Heart left ventricle (tissue), 16 donors: ENCODE results near the gene FYTTD1. TPM values are rescaled to one million over a fixed set of nuclear protein-coding genes. Genes with fewer than 3 reads are reported as not detected.

Experiments
- ATAC-seq, 4 donors: fragments of 200-7000 bp; cut with Tn5 transposase; one replicate each; pipeline ENCODE4 v1.9.1; 2020 to 2022; ENCODE audit warnings: moderate library complexity in 4 of 4, mild to moderate bottlenecking in 3 of 4, moderate number of reproducible peaks in 1 of 4
- DNase-seq, 5 donors: peaks; one replicate each; pipeline ENCODE4 v3.0.0-alpha.2; 2020
- H3K27ac ChIP-seq, 12 donors: fragments of 200-600 bp; sonication (generic) in 4 of 12; one replicate each; pipeline versions ENCODE4 v1.5.0 to v1.8.0; 2016 to 2022; ENCODE audit warnings: mild to moderate bottlenecking in 2 of 12
- H3K27me3 ChIP-seq, 9 donors: fragments of 200-600 bp; sonication (generic) in 2 of 9; one replicate each; pipeline versions ENCODE4 v1.5.1 to v1.8.0; 2016 to 2022; ENCODE audit warnings: mild to moderate bottlenecking in 3 of 9
- H3K36me3 ChIP-seq, 9 donors: fragments of 200-600 bp; sonication (generic) in 2 of 9; one replicate each; pipeline versions ENCODE4 v1.5.0 to v1.8.0; 2018 to 2022; ENCODE audit warnings: mild to moderate bottlenecking in 2 of 9
- H3K4me1 ChIP-seq, 12 donors: fragments of 200-600 bp; sonication (generic) in 4 of 12; one replicate each; pipeline versions ENCODE4 v1.5.0 to v1.8.0; 2016 to 2022; ENCODE audit warnings: mild to moderate bottlenecking in 3 of 12
- H3K4me3 ChIP-seq, 12 donors: fragments of 200-600 bp; sonication (generic) in 4 of 12; one replicate each; pipeline versions ENCODE4 v1.5.0 to v1.8.0; 2017 to 2022; ENCODE audit warnings: mild to moderate bottlenecking in 9 of 12, moderate library complexity in 4 of 12
- H3K9me3 ChIP-seq, 12 donors: fragments of 200-600 bp; sonication (generic) in 4 of 12; one replicate each; pipeline versions ENCODE4 v1.5.0 to v1.8.0; 2016 to 2022; ENCODE audit warnings: mild to moderate bottlenecking in 1 of 12
- CTCF ChIP-seq, 12 donors: fragments of 200-600 bp; sonication (generic) in 4 of 12; IDR thresholded peaks; one replicate each; pipeline versions ENCODE4 v1.5.0 to v1.8.0; 2018 to 2022; ENCODE audit warnings: antibody characterized with exemption in 12 of 12, mild to moderate bottlenecking in 5 of 12
- POLR2A ChIP-seq, 2 donors: fragments of 450-650 bp; IDR thresholded peaks; one replicate each; pipeline ENCODE4 v1.6.1; 2017; ENCODE audit warnings: antibody characterized with exemption in 2 of 2, mild to moderate bottlenecking in 2 of 2, moderate library complexity in 2 of 2
- WGBS, 4 donors: extraction: QIAGEN DNeasy Blood & Tissue Kit in 2 of 4; methylation state at CpG; one replicate each; pipeline versions ENCODE4 v1.1.5 to v1.1.7; 2013 to 2018; 5-methylcytosine and 5-hydroxymethylcytosine counted together
- intact Hi-C, 10 donors: fragments of 100-400 bp; cut with DNase I; formaldehyde crosslinking; loops; one replicate each; pipeline versions ENCODE4 v1.11.1 to v1.14.2; 2022
- polyA plus RNA-seq, 2 donors: library from polyadenylated mRNA; stranded (reverse); fragments of 200-250 nt; gene quantifications; one replicate each; pipeline ENCODE4 v1.2.3, GENCODE V29; 2013
- total RNA-seq, 9 donors: library from RNA; depleted of rRNA in 2 of 9; stranded (reverse); fragments of >200 nt in 2 of 9; fragmentation: NEBNext Ultra II Directional in 3 of 9; extraction: Animal tissue kit (Norgen Biotek cat#: 25700) in 3 of 9; gene quantifications; one replicate each; pipeline versions ENCODE4 v1.1.0 to v1.2.4, GENCODE V29; 2016 to 2023
- donor health status: ischemic (EF 13 %, LVEDD 7.1; RV severe dilation, severe dysfunction).
- donor health status: healthy with polysubstance abuse.
- donor health status: DM: no; HTN: yes; CAD: no.
- donor health status: DM: no; HTN: no; CAD: no.
- donor health status: ischemic (EF 25% LVEDD 6.9; RV normal size, moderate dysfunction).
- donor health status: ischemic (EF 25% LVEDD 5.7; RV mildly dilated, moderate dysfunction).
- donor health status: healthy.
- donor health status: DM: yes; HTN: yes; CAD: no.
- donor health status: ischemic (EF 35%, LVEDD 5.7; RV mildly dilated, moderate dysfunction).
- donor health status: nonischemic (EF 11% LVEDD 7.7; RV severe dilation, severe dysfunction).
- donor health status: DM: yes; HTN: yes; CAD: no.
- donor health status: PGD.
- donor health status: ischemic (EF 29% LVEDD 5.4; RV normal size, mild dysfunction).
- donor health status: nonischemic (EF 23%, LVEDD 6.1; RV moderate dilation, normal function).

FYTTD1 gene
- total and polyA plus RNA-seq, 11 donors = 19.0 to 93.6 (median 72.5) TPM

DNA sequence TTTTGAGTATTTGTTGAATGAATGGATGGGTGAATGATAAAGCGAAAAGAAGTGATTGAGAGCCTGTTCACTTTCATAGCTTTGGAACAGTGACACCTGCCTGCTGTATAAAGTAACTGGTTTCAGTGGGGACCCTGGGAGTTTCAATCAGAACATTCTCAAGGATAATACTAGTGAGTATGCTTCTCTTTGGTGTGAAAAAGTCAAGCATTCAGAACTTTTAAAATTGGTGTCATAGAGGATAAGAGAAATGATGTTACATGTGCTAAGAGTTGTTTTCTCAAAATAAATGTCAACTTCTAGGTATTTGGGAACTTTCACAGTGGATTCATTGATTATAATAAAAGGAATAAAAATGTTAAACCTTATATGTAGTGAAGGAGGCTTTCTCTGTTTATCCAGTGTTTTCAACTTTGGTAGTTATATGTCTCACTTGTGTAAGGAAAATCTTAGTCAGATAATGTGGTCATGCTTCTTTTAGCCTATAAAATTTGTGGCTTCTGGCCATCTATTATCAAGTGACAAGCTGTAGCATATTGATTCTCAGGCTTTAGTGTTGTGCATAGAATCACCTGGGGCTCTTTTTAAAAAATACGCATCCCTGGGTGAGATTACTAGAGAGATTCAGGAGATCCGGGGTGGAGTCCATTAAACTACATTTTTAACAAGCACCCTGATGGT lies 53.2 kb downstream of the FYTTD1 start:
- ATAC-seq (no peak), DNase-seq (no peak)
- H3K4me3 ChIP-seq = no peak overlapping the region
- H3K27me3 ChIP-seq = no peaks in the 10 kb centered on the region
- intact Hi-C loops = no loop called here
- H3K36me3 ChIP-seq = peaks cover 0 to 6% (median 0%) of the 10 kb centered on the region in 9 donors
- WGBS, 4 donors = 92 to 94% (median 93%) methylated on average over 3 of the region's 3 CpGs
- TF ChIP-seq CTCF (IDR thresholded peaks at IDR 0.05) (no peak), POLR2A (IDR thresholded peaks at IDR 0.05) (no peak)
- no peak overlapping the region for H3K27ac ChIP-seq
- peaks cover 0 to 51% (median 25%) of the 10 kb centered on the region in 12 donors for H3K4me1 ChIP-seq
- H3K9me3 ChIP-seq = no peaks in the 10 kb centered on the region

GRCh38 chr3:197804511-197804910 lies 54.8 kb downstream of the FYTTD1 start:
- TF ChIP-seq CTCF (IDR thresholded peaks at IDR 0.05) (no peak), POLR2A (IDR thresholded peaks at IDR 0.05) (no peak)
- intact Hi-C loops = no loop called here
- ATAC-seq (no peak), DNase-seq (no peak)
- no peak overlapping the region for H3K4me3 ChIP-seq
- no peaks in the 10 kb centered on the region for H3K27me3 ChIP-seq
- no peaks in the 10 kb centered on the region for H3K9me3 ChIP-seq
- 72 to 81% (median 74%) methylated on average over 4 of the region's 4 CpGs for WGBS, 4 donors
- H3K27ac ChIP-seq = no peak overlapping the region
- H3K36me3 ChIP-seq = peaks cover 0 to 6% (median 0%) of the 10 kb centered on the region in 9 donors
- peaks cover 0 to 51% (median 25%) of the 10 kb centered on the region in 12 donors for H3K4me1 ChIP-seq

- DNase-seq = no peak
- Histone ChIP-seq H3K9me3 (no peaks in the 10 kb centered on the region), H3K36me3 (peaks cover 0 to 6% (median 0%) of the 10 kb centered on the region in 9 donors), H3K27ac (peak overlapping the region in 8 of 12 donors; percentile 9 to 56 (median 34)), H3K4me3 (no peak overlapping the region), H3K27me3 (no peaks in the 10 kb centered on the region), H3K4me1 (peaks cover 0 to 43% (median 28%) of the 10 kb centered on the region in 12 donors)
- peak in 2 of 4 donors; percentile 33 to 34 for ATAC-seq
- TF ChIP-seq POLR2A (IDR thresholded peaks at IDR 0.05) (no peak), CTCF (IDR thresholded peaks at IDR 0.05) (no peak)
- WGBS, 4 donors = 63 to 72% (median 69%) methylated on average over 4 of the region's 4 CpGs
- intact Hi-C loops = no loop called here
Observed at GRCh38 chr3:197807969-197808587, 58.4 kb downstream of the FYTTD1 start.

DNA sequence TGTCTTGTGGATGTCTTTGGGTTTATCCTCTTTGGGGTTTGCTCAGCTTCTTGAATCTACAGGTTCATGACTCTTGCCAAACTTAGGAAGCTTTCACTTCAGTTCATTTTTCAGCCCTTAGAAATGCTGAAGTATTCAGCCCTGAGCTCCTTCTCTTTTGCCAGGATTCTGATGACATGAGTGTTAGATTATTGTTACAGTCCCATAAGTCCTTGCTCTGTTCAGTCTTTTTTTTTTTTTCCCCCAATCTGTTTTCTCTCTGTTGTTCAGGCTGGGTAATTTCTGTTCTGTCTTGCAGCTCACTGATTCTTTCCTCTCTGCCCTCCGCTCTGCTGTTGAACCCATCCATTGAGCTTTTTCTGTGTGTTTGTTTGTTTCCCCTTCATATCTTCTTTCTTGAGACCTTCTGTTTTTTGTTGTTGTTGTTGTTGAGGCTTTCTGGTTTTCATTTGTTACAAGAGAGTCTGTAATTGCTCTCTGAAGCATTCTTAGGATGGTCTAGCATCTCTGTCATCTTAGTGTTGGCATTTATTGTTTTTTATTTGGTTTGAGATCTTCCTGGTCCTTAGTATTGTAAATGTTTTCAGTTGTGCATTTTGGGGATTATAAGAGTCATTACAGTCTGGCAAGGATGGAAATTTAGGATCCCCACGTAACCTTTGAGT lies 59.8 kb downstream of the FYTTD1 start:
- peak overlapping the region in 9 of 12 donors; percentile 9 to 56 (median 45) for H3K27ac ChIP-seq
- peak in 3 of 4 donors; percentile 52 to 60 (median 60) for ATAC-seq
- DNase-seq = no peak
- H3K27me3 ChIP-seq = no peaks in the 10 kb centered on the region
- WGBS, 4 donors = 33 to 66% (median 43%) methylated on average over 2 of the region's 2 CpGs
- H3K4me3 ChIP-seq = peak overlapping the region in 1 of 12 donors; percentile 17
- H3K9me3 ChIP-seq = no peaks in the 10 kb centered on the region
- H3K4me1 ChIP-seq = peaks cover 0 to 40% (median 27%) of the 10 kb centered on the region in 12 donors
- TF ChIP-seq CTCF (IDR thresholded peaks at IDR 0.05) = no peak
- TF ChIP-seq POLR2A (IDR thresholded peaks at IDR 0.05) = no peak
- intact Hi-C loops = no loop called here
- peaks cover 0 to 6% (median 0%) of the 10 kb centered on the region in 9 donors for H3K36me3 ChIP-seq
